Activated gamma-delta T cell (primary cell): Measurements from ENCODE around the gene SPIRE1.
"Not testable (repeated sequence)": the region's sequence is repeated elsewhere in the genome, so short reads cannot be mapped to it uniquely, and the experiment has no call there.

Experiments
- DNase-seq: peaks from one replicate; lab custom pipeline; 2025; lab: John Stamatoyannopoulos, UW

Gene SPIRE1

DNA sequence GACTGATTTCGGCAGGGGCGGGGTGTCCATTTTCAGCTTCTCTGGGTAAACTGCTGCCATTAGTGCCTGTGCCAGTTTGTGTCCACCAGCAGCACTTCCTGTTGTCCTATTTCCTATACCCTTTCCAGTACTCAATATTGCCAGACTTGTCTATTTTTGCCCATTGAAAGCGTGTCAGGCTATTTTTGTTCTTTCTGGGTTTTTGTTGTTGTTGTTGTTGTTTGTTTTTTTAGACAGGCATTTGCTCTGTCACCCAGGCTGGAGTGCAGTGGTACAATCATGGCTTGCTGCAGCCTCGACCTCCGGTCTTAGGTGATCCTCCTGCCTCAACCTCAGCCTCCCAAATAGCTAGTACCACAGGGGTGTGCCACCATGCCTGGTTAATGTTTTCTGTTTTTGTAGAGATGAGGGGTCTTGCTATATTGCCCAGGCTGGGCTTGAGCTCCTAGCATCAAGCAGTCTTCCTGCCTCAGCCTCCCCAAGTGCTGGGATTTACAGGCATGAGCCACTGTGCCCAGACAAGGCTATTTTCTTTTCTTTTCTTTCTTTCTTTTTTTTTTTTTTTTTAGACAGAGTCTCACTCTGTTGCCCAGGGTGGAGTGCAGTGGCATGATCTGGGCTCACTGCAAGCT, 241.7 kb downstream of the SPIRE1 start:
- DNase-seq: no peak

- DNase-seq: no peak
These were observed 246.5 kb downstream of the SPIRE1 start for GRCh38 chr18:12411456-12411855.

GRCh38 chr18:12410747-12411146, 247.2 kb downstream of the SPIRE1 start:
- DNase-seq: not testable (repeated sequence)

DNA sequence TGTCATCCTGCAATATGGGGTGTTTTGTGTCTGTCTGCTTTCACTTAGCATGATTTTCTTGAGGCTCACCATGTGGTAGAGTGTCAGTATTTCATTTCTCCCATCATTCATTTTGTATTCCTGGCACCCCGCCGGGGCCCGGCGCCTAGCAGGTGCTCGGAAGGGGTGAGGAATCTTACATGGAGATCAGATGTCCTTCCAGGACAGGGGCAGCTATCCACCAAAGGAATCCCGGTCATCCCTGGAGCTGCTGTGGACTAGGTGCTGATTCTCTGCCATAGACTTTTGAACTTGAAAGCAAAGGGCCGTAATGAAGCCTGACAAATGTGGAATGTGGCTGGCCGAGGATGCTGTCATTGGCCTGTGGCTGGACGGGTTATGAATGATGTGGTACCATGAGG, 247.8 kb downstream of the SPIRE1 start:
- no peak for DNase-seq

GRCh38 chr18:12409469-12409868, 248.4 kb downstream of the SPIRE1 start:
- DNase-seq: no peak

DNA sequence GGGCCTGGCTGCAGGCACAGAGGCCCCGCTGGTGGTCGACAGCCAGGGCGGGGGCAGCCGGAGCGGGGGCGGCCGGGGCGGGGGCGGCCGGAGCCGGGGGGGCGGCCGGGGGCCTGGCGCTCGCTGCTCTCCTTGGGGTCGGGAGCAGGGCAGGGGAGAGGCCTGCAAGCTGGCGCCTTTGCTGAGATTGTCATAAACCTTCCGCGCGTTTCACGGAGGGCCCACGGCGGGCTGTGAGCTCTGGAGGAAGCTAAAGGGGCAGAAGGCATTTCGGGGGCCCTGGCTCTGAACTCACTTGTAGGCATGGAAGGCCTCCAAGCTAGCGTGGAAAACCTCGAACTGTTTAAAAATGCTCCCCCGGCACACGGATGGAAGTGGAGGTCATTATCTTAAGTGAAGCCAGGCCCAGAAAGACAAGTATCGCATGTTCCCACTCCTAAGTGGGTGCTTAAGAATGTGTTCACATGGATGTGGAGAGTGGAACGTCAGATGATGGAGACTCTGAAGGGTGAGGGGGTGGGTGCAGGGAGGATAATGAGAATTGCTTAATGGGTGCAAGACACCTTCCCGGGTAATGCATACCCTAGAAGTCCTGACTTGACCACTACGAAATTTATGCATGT, 249.5 kb downstream of the SPIRE1 start:
- no peak for DNase-seq

GRCh38 chr18:12406371-12407111, 251.4 kb downstream of the SPIRE1 start:
- DNase-seq: no peak

DNA sequence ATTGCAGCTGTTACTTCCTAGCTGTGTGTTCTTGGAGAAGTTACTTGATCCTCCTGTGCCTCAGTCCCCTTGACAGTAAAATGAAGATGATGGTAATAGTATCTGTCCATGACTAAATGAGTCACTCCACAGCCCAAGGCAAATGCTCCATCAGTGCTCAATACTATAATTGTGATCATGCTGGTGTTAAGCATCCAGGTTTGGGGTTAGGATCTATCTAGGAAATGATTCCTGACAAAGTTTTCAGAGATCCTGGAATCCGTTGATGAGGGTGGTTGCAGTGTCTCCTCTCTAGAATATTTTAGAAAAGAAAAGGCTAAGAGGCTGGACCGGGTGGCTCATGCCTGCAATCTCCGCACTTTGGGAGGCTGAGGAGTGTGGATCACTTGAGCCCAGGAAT, 252.8 kb downstream of the SPIRE1 start:
- DNase-seq: no peak

DNA sequence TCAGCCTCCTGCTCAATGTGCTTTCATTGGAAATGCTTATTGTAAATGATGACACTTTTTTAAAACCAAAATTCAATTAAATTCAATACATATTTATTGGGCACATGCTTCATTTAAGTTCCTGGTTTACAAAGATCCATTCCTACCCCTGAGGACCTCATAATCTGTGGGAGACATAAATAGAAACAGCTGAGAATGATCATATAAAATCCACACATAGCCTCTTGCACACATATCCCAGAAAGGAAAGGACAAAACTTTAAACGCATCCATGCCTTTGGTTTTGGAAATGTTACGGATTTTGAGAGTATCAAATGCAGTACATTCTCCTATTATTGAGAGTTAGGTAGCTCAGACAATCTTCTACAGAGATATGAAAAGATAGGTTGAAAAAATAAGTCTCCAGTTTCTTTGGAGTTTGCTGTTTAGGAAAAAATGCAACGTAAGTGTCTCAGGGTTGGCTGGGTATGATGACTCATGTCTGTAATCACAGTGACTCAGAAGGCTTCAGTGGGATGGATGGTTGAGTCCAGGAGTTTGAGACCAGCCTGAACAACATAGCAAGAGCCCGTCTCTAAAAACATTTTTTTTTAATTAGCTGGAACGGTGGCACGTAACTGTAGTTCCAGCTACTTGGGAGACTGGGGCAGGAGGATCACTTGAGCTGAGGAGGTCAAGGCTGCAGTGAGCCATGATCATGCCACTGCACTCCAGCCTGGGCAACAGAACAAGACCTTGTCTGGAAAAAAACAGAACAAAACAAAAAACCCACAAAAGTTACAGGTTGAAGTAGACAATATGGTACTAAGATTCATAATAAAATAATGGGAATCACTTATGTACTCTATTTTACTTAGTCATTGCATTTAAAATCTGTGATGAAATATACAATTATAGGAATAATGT, 254.1 kb downstream of the SPIRE1 start:
- no peak for DNase-seq

DNA sequence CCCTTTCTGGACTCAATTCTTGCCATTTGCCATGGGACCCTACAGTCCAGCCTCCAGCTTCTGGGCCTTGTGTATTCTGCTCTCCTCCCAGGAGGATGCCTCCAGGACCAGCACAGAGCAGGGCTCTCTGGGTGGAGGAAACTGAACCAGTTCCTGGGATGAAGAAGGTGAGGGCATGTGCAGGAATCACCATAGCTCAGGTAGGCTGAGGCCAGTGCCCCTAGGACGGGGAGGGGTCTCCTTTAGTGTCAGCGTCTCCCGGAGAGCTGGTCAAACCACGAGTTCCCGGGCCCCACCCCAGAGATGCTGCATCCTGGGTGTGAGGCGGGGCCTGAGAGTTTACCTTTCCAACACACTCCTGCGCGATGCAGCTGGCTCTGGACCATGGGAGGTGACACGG, 256.0 kb downstream of the SPIRE1 start:
- no peak for DNase-seq

GRCh38 chr18:12399231-12399630, 258.7 kb downstream of the SPIRE1 start:
- no peak for DNase-seq

- DNase-seq: no peak
These were observed 259.3 kb downstream of the SPIRE1 start for GRCh38 chr18:12398625-12399024.

- no peak for DNase-seq
These were observed 260.1 kb downstream of the SPIRE1 start for GRCh38 chr18:12397793-12398192.

GRCh38 chr18:12397254-12397653, 260.7 kb downstream of the SPIRE1 start:
- DNase-seq: no peak
